ENCODE measurements around the gene PSMB7.

DNA sequence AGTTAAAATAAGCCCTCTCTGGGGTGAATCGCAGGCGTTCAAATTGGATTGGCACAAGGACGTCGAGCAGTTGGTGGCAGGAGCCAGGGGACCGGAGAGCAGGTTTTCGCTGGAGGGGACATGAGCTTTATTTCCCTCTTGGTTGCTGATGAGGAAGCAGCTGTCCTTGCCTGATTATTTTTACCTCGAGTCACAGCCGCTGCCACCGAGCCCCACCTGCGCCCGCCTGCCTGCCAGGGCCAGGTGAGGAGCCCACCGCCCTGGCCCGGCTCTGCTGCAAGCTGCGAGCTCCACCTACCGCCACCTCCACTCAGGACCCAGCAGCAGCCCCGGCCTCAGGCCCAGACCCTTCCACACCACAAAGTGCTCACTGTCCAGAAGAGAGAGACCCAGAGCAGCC is 26.0 kb upstream of the PSMB7 start:
- TF ChIP-seq GABPA (IDR thresholded peaks at IDR 0.05; ENCODE audit: low read depth, low read length), result no peak
- TF ChIP-seq GABPA (CRISPR knock-in tag; IDR thresholded peaks at IDR 0.05; ENCODE audit: low read depth), result no peak
- no peak for TF ChIP-seq DR1 (CRISPR knock-in tag; IDR thresholded peaks at IDR 0.05)
- no peak for TF ChIP-seq ZBTB21 (CRISPR knock-in tag; IDR thresholded peaks at IDR 0.05)
- no peak for TF ChIP-seq YY1 (IDR thresholded peaks at IDR 0.05; ENCODE audit: insufficient read depth, insufficient replicate concordance, low read depth, low read length)
- TF ChIP-seq RAD21 (CRISPR knock-in tag; IDR thresholded peaks at IDR 0.05), result no peak
- TF ChIP-seq PRMT3 (CRISPR knock-in tag; IDR thresholded peaks at IDR 0.05; ENCODE audit: borderline replicate concordance, low read depth), result no peak
